Measurements from ENCODE around the gene CA7.

The CA7 gene

DNA sequence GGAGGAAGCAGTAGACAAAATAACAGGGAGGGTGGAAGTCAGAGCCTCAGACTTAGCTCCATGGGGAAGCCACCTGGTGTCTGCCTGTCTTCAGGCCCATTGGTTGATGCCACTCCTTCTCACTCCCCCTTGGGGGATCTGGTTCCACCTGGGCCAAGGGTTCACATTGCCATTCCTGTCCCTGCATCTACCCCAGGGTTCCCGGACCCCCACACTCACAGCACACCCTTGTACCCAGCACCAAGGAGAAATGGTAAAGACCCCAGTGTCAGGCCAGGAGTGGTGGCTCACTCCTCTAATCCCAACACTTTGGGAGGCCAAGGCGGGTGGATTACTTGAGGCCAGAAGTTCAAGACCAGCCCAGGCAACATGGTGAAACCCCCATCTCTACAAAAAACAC lies 1.0 kb upstream of the CA7 start:
- Histone ChIP-seq H3K27ac (ENCODE audit: low read length) (no peak overlapping the region), H3K9me3 (ENCODE audit: insufficient read depth, low read length, severe bottlenecking) (no peaks in the 10 kb centered on the region), H3K4me1 (ENCODE audit: insufficient read depth, low read length) (no peaks in the 10 kb centered on the region), H3K4me2 (ENCODE audit: insufficient read depth, low read length) (no peak overlapping the region), H3K4me3 (ENCODE audit: low read depth in 1 of 2, low read length in 2 of 2) (no peak overlapping the region), H3K79me2 (ENCODE audit: insufficient read depth, low read length) (no peaks in the 10 kb centered on the region), H2AFZ (ENCODE audit: low read depth, low read length) (no peak overlapping the region), H3K27me3 (ENCODE audit: insufficient read depth, low read length, poor library complexity) (no peaks in the 10 kb centered on the region), H4K20me1 (ENCODE audit: insufficient read depth, low read length) (no peaks in the 10 kb centered on the region), H3K36me3 (ENCODE audit: insufficient read depth, low read length) (no peaks in the 10 kb centered on the region), H3K9ac (ENCODE audit: low read depth, low read length) (no peak overlapping the region)
- no peak for DNase-seq
- no peak for ATAC-seq (ENCODE audit: insufficient read depth, low read depth)
- TF ChIP-seq, protein P1, sequence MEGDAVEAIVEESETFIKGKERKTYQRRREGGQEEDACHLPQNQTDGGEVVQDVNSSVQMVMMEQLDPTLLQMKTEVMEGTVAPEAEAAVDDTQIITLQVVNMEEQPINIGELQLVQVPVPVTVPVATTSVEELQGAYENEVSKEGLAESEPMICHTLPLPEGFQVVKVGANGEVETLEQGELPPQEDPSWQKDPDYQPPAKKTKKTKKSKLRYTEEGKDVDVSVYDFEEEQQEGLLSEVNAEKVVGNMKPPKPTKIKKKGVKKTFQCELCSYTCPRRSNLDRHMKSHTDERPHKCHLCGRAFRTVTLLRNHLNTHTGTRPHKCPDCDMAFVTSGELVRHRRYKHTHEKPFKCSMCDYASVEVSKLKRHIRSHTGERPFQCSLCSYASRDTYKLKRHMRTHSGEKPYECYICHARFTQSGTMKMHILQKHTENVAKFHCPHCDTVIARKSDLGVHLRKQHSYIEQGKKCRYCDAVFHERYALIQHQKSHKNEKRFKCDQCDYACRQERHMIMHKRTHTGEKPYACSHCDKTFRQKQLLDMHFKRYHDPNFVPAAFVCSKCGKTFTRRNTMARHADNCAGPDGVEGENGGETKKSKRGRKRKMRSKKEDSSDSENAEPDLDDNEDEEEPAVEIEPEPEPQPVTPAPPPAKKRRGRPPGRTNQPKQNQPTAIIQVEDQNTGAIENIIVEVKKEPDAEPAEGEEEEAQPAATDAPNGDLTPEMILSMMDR (IDR thresholded peaks at IDR 0.05; ENCODE audit: borderline replicate concordance, extremely low read depth, low read length, poor library complexity, severe bottlenecking): no peak
- TF ChIP-seq EZH2 (IDR thresholded peaks at IDR 0.05; ENCODE audit: borderline replicate concordance, low read depth, low read length, severe bottlenecking): no peak

DNA sequence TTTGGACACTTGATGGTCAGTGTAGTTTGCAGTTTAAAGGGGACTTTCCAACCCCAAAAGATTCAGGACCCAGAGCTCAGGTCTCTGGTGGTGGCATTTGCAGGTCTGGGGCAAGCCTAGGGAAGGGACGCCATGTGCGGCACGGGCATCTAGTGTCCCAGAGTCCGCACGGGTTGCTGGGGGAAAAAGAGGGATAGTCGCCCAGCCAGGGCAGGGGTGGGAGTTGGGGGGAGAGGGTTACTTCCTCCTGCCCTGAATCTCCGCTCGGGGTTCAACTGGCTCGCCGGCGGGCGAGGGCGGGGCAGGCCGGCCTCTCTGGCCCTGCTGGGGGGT lies 239 bp upstream of the CA7 start:
- no peaks in the 10 kb centered on the region for H3K4me1 ChIP-seq (ENCODE audit: insufficient read depth, low read length)
- H3K9me3 ChIP-seq (ENCODE audit: insufficient read depth, low read length, severe bottlenecking): no peaks in the 10 kb centered on the region
- no peaks in the 10 kb centered on the region for H3K27me3 ChIP-seq (ENCODE audit: insufficient read depth, low read length, poor library complexity)
- no peaks in the 10 kb centered on the region for H3K36me3 ChIP-seq (ENCODE audit: insufficient read depth, low read length)
- H3K4me2 ChIP-seq (ENCODE audit: insufficient read depth, low read length): no peak overlapping the region
- ATAC-seq (ENCODE audit: insufficient read depth, low read depth): no peak
- H2AFZ ChIP-seq (ENCODE audit: low read depth, low read length): no peak overlapping the region
- DNase-seq: no peak
- H4K20me1 ChIP-seq (ENCODE audit: insufficient read depth, low read length): no peaks in the 10 kb centered on the region; the same call in 1 of the 2 replicates
- no peak overlapping the region for H3K9ac ChIP-seq (ENCODE audit: low read depth, low read length)
- H3K27ac ChIP-seq (ENCODE audit: low read length): no peak overlapping the region
- no peak overlapping the region for H3K4me3 ChIP-seq (ENCODE audit: low read depth in 1 of 2, low read length in 2 of 2)
- TF ChIP-seq EZH2 (IDR thresholded peaks at IDR 0.05; ENCODE audit: borderline replicate concordance, low read depth, low read length, severe bottlenecking): no peak
- TF ChIP-seq, protein P1 (IDR thresholded peaks at IDR 0.05; ENCODE audit: borderline replicate concordance, extremely low read depth, low read length, poor library complexity, severe bottlenecking): no peak
- no peaks in the 10 kb centered on the region for H3K79me2 ChIP-seq (ENCODE audit: insufficient read depth, low read length)

DNA sequence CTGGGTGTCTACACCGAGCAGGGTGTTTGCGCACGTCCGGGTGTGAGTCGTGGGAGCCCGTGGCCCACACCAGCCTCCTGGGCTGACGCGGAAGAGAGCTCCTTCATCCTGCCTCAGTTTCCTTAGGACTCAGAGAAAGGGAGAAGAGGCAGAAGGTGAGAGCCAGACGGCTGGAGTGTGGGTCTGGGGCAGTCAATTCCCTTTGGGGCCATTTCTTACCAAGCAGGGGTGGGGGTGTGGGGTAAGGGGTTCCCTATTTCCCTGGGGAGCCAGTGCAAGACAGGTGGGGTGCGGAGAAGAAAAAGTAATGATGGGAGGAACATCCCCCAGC lies 831 bp downstream of the CA7 start:
- no peaks in the 10 kb centered on the region; the same call in 1 of the 2 replicates for H4K20me1 ChIP-seq (ENCODE audit: insufficient read depth, low read length)
- H3K27ac ChIP-seq (ENCODE audit: low read length): no peak overlapping the region
- no peak overlapping the region for H3K4me3 ChIP-seq (ENCODE audit: low read depth in 1 of 2, low read length in 2 of 2)
- H3K27me3 ChIP-seq (ENCODE audit: insufficient read depth, low read length, poor library complexity): no peaks in the 10 kb centered on the region
- H2AFZ ChIP-seq (ENCODE audit: low read depth, low read length): no peak overlapping the region
- H3K4me2 ChIP-seq (ENCODE audit: insufficient read depth, low read length): no peak overlapping the region
- no peaks in the 10 kb centered on the region for H3K9me3 ChIP-seq (ENCODE audit: insufficient read depth, low read length, severe bottlenecking)
- TF ChIP-seq, protein P1 (IDR thresholded peaks at IDR 0.05; ENCODE audit: borderline replicate concordance, extremely low read depth, low read length, poor library complexity, severe bottlenecking): no peak
- TF ChIP-seq EZH2 (IDR thresholded peaks at IDR 0.05; ENCODE audit: borderline replicate concordance, low read depth, low read length, severe bottlenecking): no peak
- H3K9ac ChIP-seq (ENCODE audit: low read depth, low read length): no peak overlapping the region
- DNase-seq (no peak), ATAC-seq (ENCODE audit: insufficient read depth, low read depth) (no peak)
- H3K79me2 ChIP-seq (ENCODE audit: insufficient read depth, low read length): no peaks in the 10 kb centered on the region
- no peaks in the 10 kb centered on the region for H3K36me3 ChIP-seq (ENCODE audit: insufficient read depth, low read length)
- no peaks in the 10 kb centered on the region for H3K4me1 ChIP-seq (ENCODE audit: insufficient read depth, low read length)

DNA sequence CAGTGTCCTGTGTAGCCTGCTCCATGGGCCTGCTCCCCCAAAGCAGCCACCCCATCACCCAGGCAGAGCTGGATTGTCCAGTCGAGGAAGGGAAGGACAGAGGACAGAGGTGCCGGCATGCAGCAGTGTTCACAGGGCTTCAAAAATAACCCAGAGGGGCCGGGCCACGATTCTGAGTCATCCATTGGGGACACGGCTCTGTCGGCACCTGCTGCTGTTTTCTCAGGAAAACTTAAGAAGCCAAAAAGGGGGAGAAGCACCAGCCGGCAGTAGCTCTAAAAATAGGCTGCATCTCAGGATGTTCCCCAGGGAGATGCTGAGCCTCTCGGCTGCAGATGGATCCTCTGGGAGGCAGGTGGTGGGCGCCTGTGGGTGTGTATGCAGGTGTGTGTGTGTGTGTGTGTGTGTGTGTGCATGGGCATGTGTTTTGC lies 1.6 kb downstream of the CA7 start:
- Histone ChIP-seq H2AFZ (ENCODE audit: low read depth, low read length) (no peak overlapping the region), H3K36me3 (ENCODE audit: insufficient read depth, low read length) (no peaks in the 10 kb centered on the region), H3K27ac (ENCODE audit: low read length) (no peak overlapping the region), H3K4me3 (ENCODE audit: low read depth in 1 of 2, low read length in 2 of 2) (no peak overlapping the region), H3K4me1 (ENCODE audit: insufficient read depth, low read length) (no peaks in the 10 kb centered on the region), H3K9me3 (ENCODE audit: insufficient read depth, low read length, severe bottlenecking) (no peaks in the 10 kb centered on the region), H3K27me3 (ENCODE audit: insufficient read depth, low read length, poor library complexity) (no peaks in the 10 kb centered on the region), H3K9ac (ENCODE audit: low read depth, low read length) (no peak overlapping the region), H3K79me2 (ENCODE audit: insufficient read depth, low read length) (no peaks in the 10 kb centered on the region), H4K20me1 (ENCODE audit: insufficient read depth, low read length) (no peaks in the 10 kb centered on the region; the same call in 1 of the 2 replicates), H3K4me2 (ENCODE audit: insufficient read depth, low read length) (no peak overlapping the region)
- no peak for DNase-seq
- TF ChIP-seq, protein P1 (IDR thresholded peaks at IDR 0.05; ENCODE audit: borderline replicate concordance, extremely low read depth, low read length, poor library complexity, severe bottlenecking): no peak
- no peak for TF ChIP-seq EZH2 (IDR thresholded peaks at IDR 0.05; ENCODE audit: borderline replicate concordance, low read depth, low read length, severe bottlenecking)
- no peak for ATAC-seq (ENCODE audit: insufficient read depth, low read depth)

Data from DND-41 (cell line).